Stimulated activated CD8-positive, alpha-beta memory T cell treated with anti-CD3 and anti-CD28 coated beads, Interleukin-15, amount 100 ng/mL, for 4 hours (primary cell): Measurements from ENCODE around the gene ANP32A.

ENCODE experiments used
- DNase-seq, 2 donors: peaks; one replicate each; pipeline ENCODE4 v3.0.0-alpha.2; 2020; ENCODE audit warnings: low read depth in 2 of 2

The ANP32A gene

DNA sequence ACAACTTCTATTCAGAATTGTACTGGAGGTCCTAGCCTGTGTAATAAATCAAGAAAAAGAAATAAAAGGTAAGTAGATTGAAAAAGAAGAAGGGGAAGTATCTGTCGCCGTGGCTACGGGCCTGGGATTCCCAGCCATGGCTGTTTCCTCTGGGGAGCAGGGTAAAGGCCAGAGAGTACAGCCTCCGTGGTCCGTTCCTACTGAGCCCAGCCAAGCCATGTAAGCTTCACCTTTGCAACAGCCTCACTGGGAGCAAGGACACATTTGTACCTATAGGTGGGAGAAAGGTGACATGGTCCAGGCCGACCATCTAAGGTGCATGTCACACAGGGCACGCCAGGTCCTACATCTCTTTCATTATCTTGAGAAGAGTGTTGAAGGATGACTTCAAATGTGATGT, 71.3 kb downstream of the ANP32A start:
- no peak for DNase-seq

DNA sequence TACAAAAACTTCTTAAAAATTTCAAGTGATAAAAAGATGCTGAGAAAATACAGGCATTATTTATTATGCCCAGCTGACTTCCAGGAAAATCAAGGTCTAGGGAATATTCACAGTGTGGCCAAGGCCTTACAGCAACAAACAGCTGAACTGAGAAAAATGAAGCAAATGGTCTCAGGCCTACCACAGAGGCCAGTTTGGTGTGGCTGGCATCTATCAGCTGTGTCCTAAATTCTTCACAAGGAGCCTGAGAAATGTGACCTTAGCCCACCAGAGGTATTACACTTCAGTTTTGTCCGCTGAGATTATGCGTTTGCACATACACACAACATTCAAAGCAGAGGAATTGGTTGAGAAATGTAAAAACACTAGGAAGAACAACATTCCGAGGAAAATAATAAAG, 77.4 kb downstream of the ANP32A start:
- no peak for DNase-seq

DNA sequence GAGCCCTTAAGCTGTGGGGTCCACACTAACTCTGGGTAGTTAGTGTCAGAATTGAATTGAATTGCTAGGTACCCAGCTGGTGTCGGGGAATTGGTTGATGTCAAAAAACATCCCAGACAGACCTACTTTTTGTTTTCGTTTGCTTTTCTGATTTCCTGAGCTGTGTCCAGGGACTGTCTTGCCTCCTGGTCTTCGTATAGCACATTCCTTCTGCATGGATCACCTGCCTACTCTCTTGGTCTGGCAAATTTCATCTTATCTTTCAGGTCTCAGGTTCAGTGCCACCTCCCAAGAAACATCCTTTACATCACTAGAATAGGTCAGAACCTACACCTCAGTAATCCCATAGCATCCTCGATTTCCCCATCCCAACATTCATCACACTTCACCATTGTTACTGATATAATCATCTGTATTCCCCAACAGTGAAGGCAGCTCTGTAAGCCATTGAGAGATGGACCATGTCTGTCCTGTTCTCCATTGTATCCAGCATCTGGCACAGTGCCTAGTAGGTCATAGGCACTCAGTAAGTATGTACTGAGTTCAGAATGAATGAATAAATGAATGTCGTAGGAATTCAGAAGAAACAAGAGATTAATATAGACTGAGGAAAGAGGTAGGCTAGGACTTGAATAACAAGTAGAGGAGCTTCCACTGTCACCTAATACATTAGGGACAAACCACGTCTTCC, 81.2 kb downstream of the ANP32A start:
- no peak for DNase-seq

DNA sequence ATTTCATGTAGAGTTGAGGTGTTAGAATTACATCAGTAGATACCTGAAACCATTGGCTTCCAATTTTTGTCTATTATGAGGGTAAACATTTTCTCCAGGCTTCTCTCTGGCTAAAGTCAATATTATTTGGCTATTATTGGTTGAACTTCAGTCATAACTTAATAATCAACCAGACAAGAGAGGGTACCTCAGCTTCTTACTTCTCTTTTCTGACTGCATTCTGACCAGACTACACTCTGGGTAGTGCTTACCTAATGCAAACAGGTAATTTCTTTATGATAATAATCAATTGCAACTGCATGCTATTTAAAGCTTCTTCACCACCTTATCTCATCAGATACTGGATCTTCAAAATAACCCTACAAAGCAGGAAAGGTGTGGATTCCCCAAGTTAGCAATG, 85.1 kb downstream of the ANP32A start:
- no peak for DNase-seq

DNA sequence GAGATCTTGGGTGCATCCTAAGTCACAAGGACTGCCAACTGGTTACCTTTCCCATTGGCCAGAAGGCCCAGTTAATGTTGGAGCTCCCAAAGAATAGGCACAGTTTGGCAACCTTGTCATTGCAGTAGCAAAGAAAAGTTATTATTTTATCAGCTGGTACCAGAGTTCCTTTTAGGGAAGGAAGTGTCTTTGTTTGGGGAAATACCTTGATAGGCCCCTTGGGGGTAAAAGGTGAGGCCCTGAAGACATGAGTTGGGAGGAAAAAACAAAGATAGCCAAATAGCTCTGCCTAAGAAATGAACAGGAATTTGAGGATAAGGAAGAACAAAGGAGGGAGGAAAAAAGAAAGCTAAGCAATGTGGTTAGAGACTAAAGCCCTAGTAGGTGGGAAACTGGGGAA, 85.8 kb downstream of the ANP32A start:
- no peak for DNase-seq

DNA sequence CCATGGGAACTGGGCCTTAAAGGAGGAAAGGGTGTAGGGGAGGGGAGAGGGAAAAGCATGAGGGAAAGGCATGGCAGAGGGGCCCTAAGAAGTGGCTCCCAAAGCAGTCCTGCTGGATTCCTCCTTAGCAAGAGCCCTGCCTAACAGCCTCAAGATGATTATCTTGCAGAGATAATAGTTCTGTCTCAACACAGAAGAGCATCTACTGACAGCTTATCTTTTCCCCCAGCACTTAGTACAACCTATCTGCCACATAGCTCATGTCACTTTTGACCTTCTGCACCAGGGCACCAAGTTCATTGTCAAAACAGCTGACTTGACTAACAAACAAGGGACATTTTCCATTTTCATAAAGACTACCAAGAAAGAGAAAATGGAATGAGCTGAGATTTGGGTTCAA, 86.3 kb downstream of the ANP32A start:
- DNase-seq = no peak

DNA sequence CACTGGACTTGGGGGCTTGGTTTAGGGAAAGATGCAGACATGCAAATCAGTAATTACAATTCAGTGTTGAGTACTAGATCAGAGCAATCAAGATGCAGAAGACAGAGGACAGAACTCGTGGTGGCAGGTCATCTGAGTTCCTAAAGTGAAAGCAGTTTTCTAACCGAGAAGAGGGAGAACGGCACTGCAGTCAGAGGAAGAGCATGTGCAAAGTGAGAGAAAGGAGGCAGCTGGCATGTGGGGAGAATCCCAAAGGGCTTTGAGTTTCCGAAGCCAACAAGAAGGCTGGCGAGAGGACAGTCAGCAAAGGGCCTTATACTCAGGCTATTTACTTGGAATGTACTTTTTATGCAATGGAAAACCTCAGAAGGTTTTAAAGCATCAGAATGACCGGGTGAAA, 87.0 kb downstream of the ANP32A start:
- DNase-seq = no peak

- no peak for DNase-seq
Observed at GRCh38 chr15:68732451-68732850, 88.2 kb downstream of the ANP32A start.

DNA sequence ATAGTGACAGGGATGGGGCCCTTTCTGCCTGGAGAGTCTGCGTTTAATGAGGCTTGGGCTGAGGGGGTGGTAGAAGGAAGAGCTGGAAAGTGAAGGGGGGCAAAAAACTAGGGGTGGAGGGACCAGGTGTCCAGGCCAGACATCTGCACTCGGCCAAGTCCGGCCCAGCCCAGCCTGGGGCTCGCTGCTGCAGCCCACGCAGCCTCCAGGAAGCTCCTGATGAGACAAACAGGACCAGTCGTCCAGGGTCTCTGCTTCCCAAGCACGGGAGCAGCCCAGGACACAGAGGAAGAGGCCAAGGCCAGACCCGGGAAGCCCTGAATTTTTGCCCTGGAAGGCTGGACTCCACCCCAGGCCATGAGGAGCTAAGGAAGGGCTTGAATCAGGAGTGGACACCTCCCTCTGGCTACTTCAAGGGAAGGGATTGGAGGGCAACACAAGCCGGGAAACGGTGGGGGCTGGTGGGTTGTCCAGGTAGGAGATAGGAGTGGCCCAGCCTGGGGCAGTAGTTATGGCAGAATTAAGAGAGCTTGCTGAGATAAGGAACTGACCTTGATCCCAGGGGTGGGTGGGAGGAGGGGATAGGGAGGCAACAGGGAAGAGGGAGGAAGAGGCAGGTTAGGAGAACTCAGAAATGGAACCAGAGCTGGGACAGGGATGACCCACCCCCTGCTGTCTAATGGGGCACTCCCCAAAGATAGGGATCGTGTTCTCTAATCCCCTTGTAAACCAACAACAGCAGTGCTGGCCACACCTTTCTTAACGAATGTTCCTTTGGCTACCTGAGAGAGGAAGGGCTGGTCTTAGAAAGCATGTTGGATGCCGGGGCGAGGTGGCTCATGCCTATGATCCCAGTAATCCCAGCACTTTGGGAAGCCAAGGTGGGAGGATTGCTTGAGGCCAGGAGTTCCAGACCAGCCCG, 89.5 kb downstream of the ANP32A start:
- no peak for DNase-seq

DNA sequence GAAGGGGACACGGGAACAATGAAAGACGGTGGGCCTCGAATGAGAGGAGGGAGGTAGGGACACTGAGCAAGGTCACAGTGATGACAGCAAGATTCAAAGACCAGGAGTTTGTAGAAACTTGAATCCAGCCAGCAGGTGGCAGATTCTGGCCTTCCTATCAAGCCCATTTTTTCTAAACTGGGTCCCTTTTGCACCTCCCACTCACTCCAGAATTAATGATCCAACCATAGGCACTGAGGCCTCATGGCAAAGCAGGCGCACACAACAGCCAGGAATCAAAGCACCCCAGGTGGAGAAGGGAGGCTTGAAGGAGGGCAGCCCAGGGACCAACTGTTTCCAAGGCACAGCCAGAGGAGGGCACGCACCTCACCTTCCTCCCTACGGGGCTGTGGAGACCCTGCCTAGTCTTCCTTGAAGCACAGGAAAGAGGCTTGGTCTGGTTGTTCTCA, 90.2 kb downstream of the ANP32A start:
- DNase-seq = no peak

DNA sequence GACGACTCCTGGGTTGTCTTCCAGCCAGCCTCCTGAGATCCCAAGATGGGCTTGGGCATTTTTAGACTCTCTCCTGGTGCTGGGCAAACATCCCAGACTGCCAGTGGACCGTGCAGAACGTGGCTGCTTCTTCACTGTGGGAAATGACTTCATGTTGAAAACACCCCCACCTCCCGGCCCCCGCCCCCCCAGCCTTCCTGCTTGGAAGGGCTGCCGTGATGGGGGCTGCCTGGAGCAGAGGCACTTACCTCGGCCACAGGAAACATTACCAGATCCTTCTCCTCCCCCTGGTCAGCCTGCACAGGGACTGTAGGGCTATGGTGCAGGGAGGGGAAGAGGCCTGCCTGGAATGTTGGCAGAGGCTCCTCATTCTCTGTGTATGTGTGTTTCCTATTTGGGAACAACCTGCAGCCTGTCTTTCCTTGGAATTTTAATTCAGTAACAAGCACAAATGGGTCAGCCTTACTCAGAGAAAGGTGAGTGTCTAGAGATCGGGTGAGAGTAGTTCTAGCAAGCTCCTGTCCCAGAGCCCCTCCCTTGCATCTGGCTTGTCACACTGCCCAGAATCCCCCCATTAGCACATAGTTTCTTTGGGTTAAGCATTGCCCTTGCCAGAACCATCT, 90.8 kb downstream of the ANP32A start:
- DNase-seq = no peak
